Activated naive CD8-positive, alpha-beta T cell treated with anti-CD3 and anti-CD28 coated beads, Interleukin-2, amount 10 ng/mL, durations not matched to agents 7 days and 5 days (primary cell): ENCODE measurements around the gene LRRN2. TPM values are rescaled to one million over a fixed set of nuclear protein-coding genes. Genes with fewer than 3 reads are reported as not detected.

Source experiments
- ATAC-seq: fragments of 150-1000 bp; cut with Tn5 transposase; one replicate; pipeline ENCODE4 v1.10.0; 2021; ENCODE audit warnings: low read depth, moderate library complexity
- POLR2A ChIA-PET: fragments of 350-600 bp; sonication (Branson Sonifier 250); formaldehyde crosslinking; loops from one replicate; lab custom pipeline; 2021; ENCODE audit warnings: antibody characterized with exemption; lab: Charles Lee
- DNase-seq: peaks from one replicate; pipeline ENCODE4 v3.0.0; 2021
- H3K27ac Mint-ChIP-seq: one replicate; pipeline ENCODE4 v1.8.0; 2022; ENCODE audit warnings: mild to moderate bottlenecking, mixed read lengths
- H3K27me3 Mint-ChIP-seq: one replicate; pipeline ENCODE4 v1.8.0; 2022; ENCODE audit warnings: mild to moderate bottlenecking, moderate library complexity, mixed read lengths
- H3K36me3 Mint-ChIP-seq: one replicate; pipeline ENCODE4 v1.8.0; 2021; ENCODE audit warnings: mild to moderate bottlenecking, mixed read lengths
- H3K4me1 Mint-ChIP-seq: one replicate; pipeline ENCODE4 v1.8.0; 2021; ENCODE audit warnings: mixed read lengths
- H3K4me3 Mint-ChIP-seq: one replicate; pipeline ENCODE4 v1.8.0; 2022; ENCODE audit warnings: mild to moderate bottlenecking, moderate library complexity, mixed read lengths
- H3K9me3 Mint-ChIP-seq: one replicate; pipeline ENCODE4 v1.8.0; 2021; ENCODE audit warnings: mixed read lengths
- total RNA-seq, 2 experiments: library from RNA; stranded (reverse); gene quantifications; one replicate each; pipeline ENCODE4 v1.2.3, GENCODE V29; 2021

Gene LRRN2
- total RNA-seq, 2 experiments from 2014 or later = not detected

DNA sequence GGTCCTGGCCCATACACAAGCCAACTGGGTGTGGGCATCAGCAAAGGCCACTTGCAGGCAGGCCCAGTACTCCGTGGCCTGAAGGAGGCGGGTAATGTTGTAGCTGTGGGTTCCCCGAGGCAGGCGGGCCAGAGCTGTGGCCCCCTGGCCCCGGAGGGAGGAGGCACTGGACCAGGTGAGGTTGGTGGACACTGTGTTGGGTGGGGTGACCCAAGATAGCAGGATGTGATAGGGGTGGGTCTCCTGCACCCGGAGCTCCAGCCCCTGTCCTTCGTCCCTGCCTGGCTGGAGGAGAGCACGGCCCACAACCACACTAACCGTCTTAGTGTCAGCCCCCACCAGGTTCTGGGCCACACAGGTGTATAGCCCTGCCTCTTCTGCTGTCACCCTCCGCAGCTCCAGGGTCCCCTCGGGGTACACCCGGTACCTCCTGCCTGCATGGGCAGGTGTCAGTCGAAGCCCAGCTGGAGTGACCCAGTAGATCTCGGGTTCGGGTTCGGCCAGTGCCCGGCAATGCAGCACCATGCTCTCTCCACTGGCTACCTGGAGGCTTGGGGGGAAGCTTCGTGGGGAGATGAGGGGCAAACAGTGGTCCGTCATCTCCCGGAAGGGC is 67.3 kb downstream of the LRRN2 start:
- no peaks in the 10 kb centered on the region for H3K9me3 Mint-ChIP-seq
- ATAC-seq (no peak), DNase-seq (no peak)
- no peaks in the 10 kb centered on the region for H3K4me1 Mint-ChIP-seq
- no peaks in the 10 kb centered on the region for H3K27me3 Mint-ChIP-seq
- H3K36me3 Mint-ChIP-seq = no peaks in the 10 kb centered on the region
- H3K4me3 Mint-ChIP-seq = no peak overlapping the region
- POLR2A ChIA-PET = no interaction called here
- H3K27ac Mint-ChIP-seq = no peak overlapping the region

- Mint-ChIP-seq H3K27me3 (no peaks in the 10 kb centered on the region), H3K4me1 (no peaks in the 10 kb centered on the region), H3K4me3 (no peak overlapping the region), H3K9me3 (no peaks in the 10 kb centered on the region), H3K36me3 (no peaks in the 10 kb centered on the region), H3K27ac (no peak overlapping the region)
- DNase-seq = no peak
- POLR2A ChIA-PET = no interaction called here
- no peak for ATAC-seq
Observed at GRCh38 chr1:204617256-204618147, 68.0 kb downstream of the LRRN2 start.

GRCh38 chr1:204616641-204617040 is 68.9 kb downstream of the LRRN2 start:
- Mint-ChIP-seq H3K27me3 (no peaks in the 10 kb centered on the region), H3K27ac (no peak overlapping the region), H3K36me3 (no peaks in the 10 kb centered on the region), H3K9me3 (no peaks in the 10 kb centered on the region), H3K4me1 (no peaks in the 10 kb centered on the region), H3K4me3 (no peak overlapping the region)
- ATAC-seq (no peak), DNase-seq (no peak)
- POLR2A ChIA-PET = no interaction called here

GRCh38 chr1:204615881-204616280 is 69.7 kb downstream of the LRRN2 start:
- Mint-ChIP-seq H3K36me3 (no peaks in the 10 kb centered on the region), H3K27me3 (no peaks in the 10 kb centered on the region), H3K9me3 (no peaks in the 10 kb centered on the region), H3K27ac (no peak overlapping the region), H3K4me3 (no peak overlapping the region), H3K4me1 (no peaks in the 10 kb centered on the region)
- ATAC-seq (no peak), DNase-seq (no peak)
- POLR2A ChIA-PET = no interaction called here

- POLR2A ChIA-PET = no interaction called here
- Mint-ChIP-seq H3K36me3 (no peaks in the 10 kb centered on the region), H3K4me3 (no peak overlapping the region), H3K27ac (no peak overlapping the region), H3K9me3 (no peaks in the 10 kb centered on the region), H3K4me1 (no peaks in the 10 kb centered on the region), H3K27me3 (no peaks in the 10 kb centered on the region)
- no peak for DNase-seq
- ATAC-seq = no peak
Observed at GRCh38 chr1:204613636-204614035, 71.9 kb downstream of the LRRN2 start.

GRCh38 chr1:204612326-204612725 is 73.2 kb downstream of the LRRN2 start:
- Mint-ChIP-seq H3K4me1 (no peaks in the 10 kb centered on the region), H3K27ac (no peak overlapping the region), H3K9me3 (no peaks in the 10 kb centered on the region), H3K36me3 (no peaks in the 10 kb centered on the region), H3K27me3 (peaks cover 2% of the 10 kb centered on the region), H3K4me3 (no peak overlapping the region)
- DNase-seq (no peak), ATAC-seq (no peak)
- POLR2A ChIA-PET = no interaction called here

DNA sequence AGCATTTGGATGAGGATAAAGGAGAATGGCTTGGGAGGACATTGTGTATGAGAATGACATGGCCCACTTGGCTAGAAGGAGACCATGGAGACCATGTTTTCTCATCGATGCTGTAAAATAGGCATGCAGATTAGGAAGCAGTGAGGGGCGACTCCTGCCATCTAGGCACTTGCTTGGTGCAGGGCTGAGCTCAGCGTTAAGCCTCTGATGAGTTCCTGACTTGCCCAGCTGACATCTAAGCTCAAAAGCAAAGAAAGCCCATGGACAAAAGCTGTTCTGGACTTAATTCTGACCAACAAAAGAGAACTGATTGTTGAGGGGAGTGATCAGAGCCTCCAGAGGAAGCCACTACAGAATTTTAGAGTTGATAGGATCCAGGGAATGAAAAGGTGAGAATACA is 74.5 kb downstream of the LRRN2 start:
- POLR2A ChIA-PET = no interaction called here
- ATAC-seq = no peak
- Mint-ChIP-seq H3K4me1 (no peaks in the 10 kb centered on the region), H3K36me3 (no peaks in the 10 kb centered on the region), H3K4me3 (no peak overlapping the region), H3K27ac (no peak overlapping the region), H3K9me3 (no peaks in the 10 kb centered on the region), H3K27me3 (peaks cover 6% of the 10 kb centered on the region)
- no peak for DNase-seq

GRCh38 chr1:204607910-204608309 is 77.6 kb downstream of the LRRN2 start:
- POLR2A ChIA-PET = no interaction called here
- Mint-ChIP-seq H3K4me1 (no peaks in the 10 kb centered on the region), H3K36me3 (no peaks in the 10 kb centered on the region), H3K4me3 (no peak overlapping the region), H3K27me3 (peaks cover 6% of the 10 kb centered on the region), H3K27ac (no peak overlapping the region), H3K9me3 (no peaks in the 10 kb centered on the region)
- no peak for ATAC-seq
- no peak for DNase-seq

GRCh38 chr1:204605791-204606190 is 79.7 kb downstream of the LRRN2 start:
- POLR2A ChIA-PET = no interaction called here
- Mint-ChIP-seq H3K27me3 (peaks cover 6% of the 10 kb centered on the region), H3K36me3 (no peaks in the 10 kb centered on the region), H3K4me1 (no peaks in the 10 kb centered on the region), H3K27ac (no peak overlapping the region), H3K4me3 (no peak overlapping the region), H3K9me3 (no peaks in the 10 kb centered on the region)
- ATAC-seq (no peak), DNase-seq (no peak)

- H3K9me3 Mint-ChIP-seq = no peaks in the 10 kb centered on the region
- POLR2A ChIA-PET = no interaction called here
- no peaks in the 10 kb centered on the region for H3K36me3 Mint-ChIP-seq
- DNase-seq (no peak), ATAC-seq (no peak)
- no peak overlapping the region for H3K4me3 Mint-ChIP-seq
- H3K27me3 Mint-ChIP-seq = peaks cover 4% of the 10 kb centered on the region
- no peak overlapping the region for H3K27ac Mint-ChIP-seq
- H3K4me1 Mint-ChIP-seq = no peaks in the 10 kb centered on the region
Observed at GRCh38 chr1:204602871-204603542, 82.5 kb downstream of the LRRN2 start.

GRCh38 chr1:204602111-204602579 is 83.4 kb downstream of the LRRN2 start:
- POLR2A ChIA-PET = no interaction called here
- ATAC-seq (no peak), DNase-seq (no peak)
- Mint-ChIP-seq H3K9me3 (no peaks in the 10 kb centered on the region), H3K27ac (no peak overlapping the region), H3K4me3 (no peak overlapping the region), H3K27me3 (peaks cover 3% of the 10 kb centered on the region), H3K36me3 (no peaks in the 10 kb centered on the region), H3K4me1 (no peaks in the 10 kb centered on the region)

GRCh38 chr1:204600968-204601367 is 84.6 kb downstream of the LRRN2 start:
- no peaks in the 10 kb centered on the region for H3K27me3 Mint-ChIP-seq
- DNase-seq = no peak
- no peaks in the 10 kb centered on the region for H3K4me1 Mint-ChIP-seq
- POLR2A ChIA-PET = no interaction called here
- peaks cover 2% of the 10 kb centered on the region for H3K36me3 Mint-ChIP-seq
- no peaks in the 10 kb centered on the region for H3K9me3 Mint-ChIP-seq
- H3K4me3 Mint-ChIP-seq = no peak overlapping the region
- no peak for ATAC-seq
- H3K27ac Mint-ChIP-seq = no peak overlapping the region

DNA sequence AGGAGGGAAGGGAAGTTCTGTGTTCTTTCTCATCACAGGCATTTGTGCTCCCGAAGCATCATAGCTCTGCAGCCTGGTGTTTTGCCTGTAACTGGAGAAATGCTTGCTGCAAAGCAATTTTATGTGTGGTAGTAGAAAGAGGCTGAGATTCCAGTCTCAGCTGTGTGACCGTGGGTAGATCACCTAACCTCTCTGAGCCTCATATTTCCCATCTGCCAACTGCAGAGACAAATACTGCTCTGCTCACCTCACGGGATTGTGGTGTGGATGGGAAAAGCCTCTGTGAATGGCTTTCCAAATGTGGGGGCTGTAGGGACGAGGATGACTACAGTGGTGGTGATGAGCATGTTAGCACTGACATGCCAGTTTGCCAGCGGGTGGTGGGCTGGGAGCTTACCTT is 85.3 kb downstream of the LRRN2 start:
- POLR2A ChIA-PET = no interaction called here
- Mint-ChIP-seq H3K27me3 (no peaks in the 10 kb centered on the region), H3K27ac (no peak overlapping the region), H3K36me3 (peaks cover 2% of the 10 kb centered on the region), H3K9me3 (no peaks in the 10 kb centered on the region), H3K4me3 (no peak overlapping the region), H3K4me1 (no peaks in the 10 kb centered on the region)
- DNase-seq (no peak), ATAC-seq (no peak)

DNA sequence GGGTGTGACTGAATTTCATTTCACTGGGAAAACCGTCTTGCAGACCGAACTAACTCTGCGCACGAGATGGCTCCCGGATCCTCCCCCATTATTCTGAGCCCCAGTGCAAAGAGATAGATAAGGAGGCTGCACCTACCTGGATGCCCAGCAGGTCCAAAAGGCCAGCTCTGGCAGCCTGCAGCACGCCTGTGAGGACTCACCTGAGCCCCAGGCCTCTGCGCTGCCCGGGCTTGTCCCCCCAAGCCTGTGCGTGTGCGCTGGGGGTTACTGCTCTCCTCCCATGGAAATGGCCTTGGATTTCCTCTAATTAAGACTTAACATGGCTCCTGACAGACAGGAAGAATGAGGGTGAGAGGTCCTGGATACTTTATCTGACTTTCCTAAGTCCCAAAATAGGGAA is 85.9 kb downstream of the LRRN2 start:
- DNase-seq = no peak
- Mint-ChIP-seq H3K4me1 (no peaks in the 10 kb centered on the region), H3K27me3 (no peaks in the 10 kb centered on the region), H3K27ac (no peak overlapping the region), H3K9me3 (no peaks in the 10 kb centered on the region), H3K4me3 (no peak overlapping the region), H3K36me3 (peaks cover 2% of the 10 kb centered on the region)
- POLR2A ChIA-PET = no interaction called here
- ATAC-seq = no peak
